Motor neuron (in vitro differentiated cells): ENCODE data around the gene PALS2. TPM values are rescaled to one million over a fixed set of nuclear protein-coding genes. Genes with fewer than 3 reads are reported as not detected.

ENCODE experiments used
- ATAC-seq, 8 experiments: fragments of 200-7000 bp; cut with Tn5 transposase; replicated peaks in 6 of 8; 2 replicates each; pipeline ENCODE4 v1.8.0; 2021; ENCODE audit warnings: mild to moderate bottlenecking in 8 of 8, moderate library complexity in 8 of 8
- H3K27ac ChIP-seq, 2 donors: fragments of 250-450 bp; sonication (Bioruptor Pico); 2 replicates each; pipeline ENCODE4 v1.9.0; 2021; ENCODE audit warnings: antibody characterized with exemption in 2 of 2, mild to moderate bottlenecking in 2 of 2, moderate library complexity in 1 of 2
- H3K4me1 ChIP-seq, 2 donors: fragments of 250-450 bp; sonication (Bioruptor Pico); replicated peaks in 1 of 2; 2 replicates each; pipeline ENCODE4 v1.6.1; 2021; ENCODE audit warnings: antibody characterized with exemption in 2 of 2, mild to moderate bottlenecking in 2 of 2, moderate library complexity in 1 of 2
- H3K4me3 ChIP-seq, 5 donors: fragments of 250-450 bp; sonication (Bioruptor Pico); 2 replicates each; pipeline ENCODE4 v1.9.0; 2021; ENCODE audit warnings: antibody characterized with exemption in 5 of 5, mild to moderate bottlenecking in 5 of 5, moderate library complexity in 4 of 5
- WGBS, 10 experiments: fragments of 450-650 bp; shearing (Covaris generic); methylation state at CpG; one replicate each; pipeline ENCODE4 v1.0.0; 2022; 5-methylcytosine and 5-hydroxymethylcytosine counted together
- in situ Hi-C, 9 experiments: fragments of 400-800 bp; cut with MboI; loops; one replicate each; pipeline ENCODE4 v1.15.0; 2021; ENCODE audit warnings: low sequenced_read_pairs in 9 of 9, low pct_unique_long_range_greater_than_20kb in 2 of 9; ENCODE audit not compliant: unreplicated experiment in 9 of 9
- total RNA-seq, 8 experiments: library from RNA; unstranded; fragments of 300-600 nt; gene quantifications; 2 replicates each; pipeline versions ENCODE4 v1.2.3 to v1.2.4, GENCODE V29; 2022

PALS2 gene
- total RNA-seq, 8 experiments from 2014 or later = 6.2 to 56.9 (median 37.5) TPM

DNA sequence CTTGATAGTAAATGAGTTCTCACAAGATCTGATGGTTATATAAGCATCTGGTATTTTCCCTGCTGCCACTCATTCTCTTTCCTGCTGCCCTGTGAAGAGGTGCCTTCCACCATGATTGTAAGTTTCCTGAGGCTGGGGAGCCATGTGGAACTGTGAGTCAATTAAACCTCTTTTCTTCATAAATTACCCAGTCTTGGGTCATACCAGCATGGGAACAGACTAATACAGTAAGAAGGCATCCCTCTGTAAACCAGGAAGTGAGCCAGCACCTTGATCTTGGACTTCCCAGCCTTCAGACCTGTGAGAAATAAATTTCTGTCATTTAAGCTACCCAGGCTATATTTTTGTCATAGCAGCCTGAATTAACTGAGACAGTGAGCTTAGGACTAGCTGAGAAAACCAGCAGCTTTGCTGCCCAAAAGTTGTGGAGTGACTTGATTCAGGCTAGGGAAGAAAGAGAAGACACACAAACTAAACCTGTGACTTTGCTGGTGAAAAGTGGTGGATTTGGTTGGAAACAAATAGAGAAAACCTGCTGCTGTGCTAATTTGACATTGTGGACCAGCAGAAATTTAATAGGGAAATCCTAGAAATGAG lies 29.7 kb downstream of the PALS2 start:
- no peak for ATAC-seq
- Histone ChIP-seq H3K27ac (no peak overlapping the region), H3K4me1 (no peaks in the 10 kb centered on the region), H3K4me3 (no peak overlapping the region)
- in situ Hi-C loops = no loop called here

DNA sequence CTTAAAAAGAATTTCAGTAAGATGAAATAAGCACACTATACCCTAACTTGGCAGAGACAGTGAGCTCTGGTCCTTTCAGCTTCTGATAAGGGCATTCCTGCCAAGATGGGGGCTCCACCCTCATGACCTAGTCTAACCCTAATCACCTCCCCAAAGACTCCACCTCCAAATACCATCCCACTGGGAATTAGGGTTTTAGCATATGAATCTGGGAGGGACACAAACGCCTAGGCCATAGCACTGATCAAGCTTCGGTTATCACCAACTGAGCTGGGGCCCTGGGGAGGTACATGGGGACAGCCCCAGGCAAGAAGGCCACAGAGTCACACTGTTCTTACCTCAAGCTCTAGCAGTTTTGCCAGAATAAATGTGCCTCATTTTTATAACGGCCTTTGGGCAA lies 31.4 kb downstream of the PALS2 start:
- 44 to 100% (median 83%) methylated on average over 1 to 3 of the region's 3 CpGs; no CpG with 5 or more reads in 4 of the 10 experiments for WGBS, 10 experiments
- H3K4me1 ChIP-seq = no peaks in the 10 kb centered on the region
- ATAC-seq = no peak
- no peak overlapping the region for H3K27ac ChIP-seq
- H3K4me3 ChIP-seq = no peak overlapping the region
- in situ Hi-C loops = no loop called here

- in situ Hi-C loops = no loop called here
- ATAC-seq = no peak
- Histone ChIP-seq H3K27ac (no peak overlapping the region), H3K4me1 (no peaks in the 10 kb centered on the region), H3K4me3 (no peak overlapping the region)
Observed at GRCh38 chr7:24608504-24608903, 35.3 kb downstream of the PALS2 start.

DNA sequence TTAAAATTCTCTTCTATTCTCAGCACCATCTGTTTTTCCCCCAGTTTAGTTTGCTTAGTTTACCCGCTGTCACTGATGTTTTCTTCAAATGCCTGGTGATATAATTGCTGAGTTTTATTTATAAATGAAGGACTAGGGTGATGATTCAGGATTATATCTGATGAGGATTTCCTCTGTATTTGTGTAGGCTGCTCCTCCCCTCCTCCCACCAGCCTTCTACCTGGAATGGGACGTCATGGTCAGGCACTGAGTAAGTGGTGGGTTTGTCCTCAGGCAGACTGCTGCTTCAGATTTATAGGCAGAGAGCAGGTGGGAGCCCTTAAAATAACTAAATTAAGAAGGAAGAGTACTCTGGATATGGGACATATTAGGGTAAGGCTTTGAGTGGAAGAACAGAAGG lies 35.8 kb downstream of the PALS2 start:
- H3K27ac ChIP-seq = no peak overlapping the region
- in situ Hi-C loops = no loop called here
- WGBS, 10 experiments = 50 to 100% (median 85%) methylated on average over 1 to 2 of the region's 2 CpGs; no CpG with 5 or more reads in 2 of the 10 experiments
- ATAC-seq = no peak
- no peak overlapping the region for H3K4me3 ChIP-seq
- no peaks in the 10 kb centered on the region for H3K4me1 ChIP-seq

GRCh38 chr7:24609570-24609969 lies 36.3 kb downstream of the PALS2 start:
- Histone ChIP-seq H3K4me1 (no peaks in the 10 kb centered on the region), H3K27ac (no peak overlapping the region), H3K4me3 (no peak overlapping the region)
- ATAC-seq = no peak
- 60 to 100% (median 84%) methylated on average over 1 to 2 of the region's 2 CpGs; no CpG with 5 or more reads in 4 of the 10 experiments for WGBS, 10 experiments
- in situ Hi-C loops = no loop called here

GRCh38 chr7:24611130-24611529 lies 37.9 kb downstream of the PALS2 start:
- ATAC-seq = no peak
- H3K4me1 ChIP-seq = no peaks in the 10 kb centered on the region
- in situ Hi-C loops = no loop called here
- no peak overlapping the region for H3K27ac ChIP-seq
- whole genome bisulfite sequencing, 10 experiments = 62 to 100% (median 91%) methylated on average over 1 to 3 of the region's 3 CpGs
- no peak overlapping the region for H3K4me3 ChIP-seq

DNA sequence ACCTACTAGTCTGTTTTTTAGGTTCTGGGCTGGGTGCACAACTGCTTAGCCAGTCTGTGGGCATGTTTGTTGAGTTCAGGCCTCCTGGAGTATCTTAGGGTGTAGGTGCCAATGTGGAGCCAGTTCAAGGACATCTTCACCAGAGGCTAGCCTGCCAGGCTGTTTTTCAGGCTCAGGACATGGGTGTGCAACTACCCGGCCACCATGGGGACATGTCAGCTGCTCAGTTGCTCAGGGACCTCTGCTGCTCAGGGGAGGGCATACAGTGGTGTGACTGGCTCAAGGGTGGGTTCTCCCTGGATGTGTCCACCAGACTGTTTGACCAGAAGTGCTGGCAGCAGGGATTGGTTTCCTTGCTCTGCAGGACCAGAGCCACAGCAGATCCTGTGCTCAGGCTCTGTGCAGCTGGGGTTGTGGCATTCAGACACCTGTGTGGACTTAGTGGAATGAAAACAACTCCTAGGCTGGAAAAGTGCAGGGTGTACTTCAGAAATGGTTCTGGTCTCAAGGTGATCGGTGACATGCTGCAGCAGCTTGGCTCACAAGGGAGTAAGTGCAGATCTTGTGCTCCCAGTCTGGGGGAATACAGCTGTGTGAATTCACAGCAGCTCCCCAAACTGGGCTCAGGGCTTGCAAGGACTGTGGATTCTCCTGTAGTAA lies 44.8 kb downstream of the PALS2 start:
- 100% methylated on average over 1 of the region's 2 CpGs; no CpG with 5 or more reads in 8 of the 10 experiments for WGBS, 10 experiments
- in situ Hi-C loops = no loop called here
- no peak for ATAC-seq
- H3K4me3 ChIP-seq = no peak overlapping the region
- H3K4me1 ChIP-seq = no peaks in the 10 kb centered on the region
- no peak overlapping the region for H3K27ac ChIP-seq

GRCh38 chr7:24619978-24620377 lies 46.7 kb downstream of the PALS2 start:
- H3K27ac ChIP-seq = no peak overlapping the region
- WGBS, 10 experiments = 56 to 100% (median 81%) methylated on average over 2 to 3 of the region's 3 CpGs

GRCh38 chr7:24622646-24623182 lies 49.5 kb downstream of the PALS2 start:
- ATAC-seq = no peak
- Histone ChIP-seq H3K4me1 (no peaks in the 10 kb centered on the region), H3K4me3 (no peak overlapping the region), H3K27ac (no peak overlapping the region)
- 17 to 100% (median 67%) methylated on average over 1 of the region's 1 CpG; no CpG with 5 or more reads in 1 of the 10 experiments for WGBS, 10 experiments
- in situ Hi-C loops = no loop called here

More at GRCh38 chr7:24619978-24620377, 46.7 kb downstream of the PALS2 start:
- ATAC-seq = no peak
- Histone ChIP-seq H3K4me3 (no peak overlapping the region), H3K4me1 (no peaks in the 10 kb centered on the region)
- in situ Hi-C loops = no loop called here

Other genes starting within 250 kb of the PALS2 start
- gene GSDME, start 184.0 kb downstream of the PALS2 start, total RNA-seq = 10 to 100 TPM; 12.4 to 40.1 (median 20.5) TPM